Esophagus squamous epithelium (tissue), 4 donors: Measurements from ENCODE around the gene AK9.

Experiments
- POLR2A ChIP-seq, 4 donors: fragments of 450-650 bp; IDR thresholded peaks; one replicate each; pipeline ENCODE4 v1.6.1; 2017; ENCODE audit warnings: antibody characterized with exemption in 4 of 4, mild to moderate bottlenecking in 4 of 4, moderate library complexity in 3 of 4
- TF ChIP-seq, protein P1 (sequence below), 6 experiments: fragments of 450-650 bp in 4 of 6; fragments of 200-600 bp in 2 of 6; sonication (generic) in 2 of 6; IDR thresholded peaks; one replicate each; pipeline ENCODE4 v1.5.1; 2016 to 2019; ENCODE audit warnings: antibody characterized with exemption in 6 of 6, mild to moderate bottlenecking in 4 of 6, moderate library complexity in 4 of 6

DNA sequence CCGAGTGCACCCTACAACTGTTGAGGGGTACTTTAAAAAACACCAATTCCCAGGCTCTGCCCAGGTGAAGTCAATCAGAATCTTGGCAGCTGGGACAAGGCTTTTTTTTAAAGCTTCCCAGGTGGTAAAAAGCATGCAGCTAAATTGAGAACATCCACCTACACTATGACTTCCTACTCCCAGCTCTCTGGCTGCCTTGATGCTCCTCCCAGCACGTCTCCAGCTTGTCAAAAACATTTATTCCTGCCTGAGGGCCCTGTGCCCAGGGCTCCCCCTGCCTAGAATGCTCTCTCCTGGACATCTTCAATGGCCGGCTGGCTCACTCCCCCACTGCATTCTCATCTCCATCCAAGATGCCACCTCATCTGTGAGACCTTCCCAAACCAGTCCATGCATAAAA is 217.9 kb downstream of the AK9 start:
- TF ChIP-seq, protein P1, sequence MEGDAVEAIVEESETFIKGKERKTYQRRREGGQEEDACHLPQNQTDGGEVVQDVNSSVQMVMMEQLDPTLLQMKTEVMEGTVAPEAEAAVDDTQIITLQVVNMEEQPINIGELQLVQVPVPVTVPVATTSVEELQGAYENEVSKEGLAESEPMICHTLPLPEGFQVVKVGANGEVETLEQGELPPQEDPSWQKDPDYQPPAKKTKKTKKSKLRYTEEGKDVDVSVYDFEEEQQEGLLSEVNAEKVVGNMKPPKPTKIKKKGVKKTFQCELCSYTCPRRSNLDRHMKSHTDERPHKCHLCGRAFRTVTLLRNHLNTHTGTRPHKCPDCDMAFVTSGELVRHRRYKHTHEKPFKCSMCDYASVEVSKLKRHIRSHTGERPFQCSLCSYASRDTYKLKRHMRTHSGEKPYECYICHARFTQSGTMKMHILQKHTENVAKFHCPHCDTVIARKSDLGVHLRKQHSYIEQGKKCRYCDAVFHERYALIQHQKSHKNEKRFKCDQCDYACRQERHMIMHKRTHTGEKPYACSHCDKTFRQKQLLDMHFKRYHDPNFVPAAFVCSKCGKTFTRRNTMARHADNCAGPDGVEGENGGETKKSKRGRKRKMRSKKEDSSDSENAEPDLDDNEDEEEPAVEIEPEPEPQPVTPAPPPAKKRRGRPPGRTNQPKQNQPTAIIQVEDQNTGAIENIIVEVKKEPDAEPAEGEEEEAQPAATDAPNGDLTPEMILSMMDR (IDR thresholded peaks at IDR 0.05): no peak
- no peak for TF ChIP-seq POLR2A (IDR thresholded peaks at IDR 0.05)
